Measurements from ENCODE around the gene ITPR1.

ITPR1 gene

DNA sequence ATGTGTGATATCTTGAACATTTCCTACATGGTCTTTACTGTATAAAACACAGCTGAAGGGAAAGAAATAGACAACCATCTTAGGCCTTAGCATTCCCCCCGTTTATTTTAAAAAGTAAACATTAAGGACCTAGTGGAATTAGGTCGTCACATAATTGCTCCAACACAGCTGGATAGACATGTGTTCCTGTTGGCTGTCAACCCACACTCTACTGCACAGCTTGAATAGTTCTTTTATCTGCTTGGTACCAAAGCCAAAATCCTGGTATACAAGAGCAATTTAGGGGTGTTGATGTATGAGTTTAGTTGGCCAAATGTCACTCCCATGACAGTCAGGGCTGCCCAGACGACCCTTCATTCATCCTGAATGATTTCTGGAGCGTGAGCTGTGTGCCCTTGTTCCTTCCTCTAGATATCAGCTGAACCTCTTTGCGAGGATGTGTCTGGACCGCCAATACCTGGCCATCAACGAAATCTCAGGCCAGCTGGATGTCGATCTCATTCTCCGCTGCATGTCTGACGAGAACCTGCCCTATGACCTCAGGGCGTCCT is 179.7 kb downstream of the ITPR1 start:
- H3K27me3 ChIP-seq (ENCODE audit: insufficient read depth, poor library complexity, severe bottlenecking), result no peaks in the 10 kb centered on the region
- DNase-seq (ENCODE audit: low read depth in 1 of 2, low spot score in 1 of 2), result no peak
- no peak overlapping the region for H3K4me3 ChIP-seq (replicated peaks; ENCODE audit: insufficient read depth, low read length)
- H3K27ac ChIP-seq (replicated peaks), result no peak overlapping the region
- TF ChIP-seq, protein P1, sequence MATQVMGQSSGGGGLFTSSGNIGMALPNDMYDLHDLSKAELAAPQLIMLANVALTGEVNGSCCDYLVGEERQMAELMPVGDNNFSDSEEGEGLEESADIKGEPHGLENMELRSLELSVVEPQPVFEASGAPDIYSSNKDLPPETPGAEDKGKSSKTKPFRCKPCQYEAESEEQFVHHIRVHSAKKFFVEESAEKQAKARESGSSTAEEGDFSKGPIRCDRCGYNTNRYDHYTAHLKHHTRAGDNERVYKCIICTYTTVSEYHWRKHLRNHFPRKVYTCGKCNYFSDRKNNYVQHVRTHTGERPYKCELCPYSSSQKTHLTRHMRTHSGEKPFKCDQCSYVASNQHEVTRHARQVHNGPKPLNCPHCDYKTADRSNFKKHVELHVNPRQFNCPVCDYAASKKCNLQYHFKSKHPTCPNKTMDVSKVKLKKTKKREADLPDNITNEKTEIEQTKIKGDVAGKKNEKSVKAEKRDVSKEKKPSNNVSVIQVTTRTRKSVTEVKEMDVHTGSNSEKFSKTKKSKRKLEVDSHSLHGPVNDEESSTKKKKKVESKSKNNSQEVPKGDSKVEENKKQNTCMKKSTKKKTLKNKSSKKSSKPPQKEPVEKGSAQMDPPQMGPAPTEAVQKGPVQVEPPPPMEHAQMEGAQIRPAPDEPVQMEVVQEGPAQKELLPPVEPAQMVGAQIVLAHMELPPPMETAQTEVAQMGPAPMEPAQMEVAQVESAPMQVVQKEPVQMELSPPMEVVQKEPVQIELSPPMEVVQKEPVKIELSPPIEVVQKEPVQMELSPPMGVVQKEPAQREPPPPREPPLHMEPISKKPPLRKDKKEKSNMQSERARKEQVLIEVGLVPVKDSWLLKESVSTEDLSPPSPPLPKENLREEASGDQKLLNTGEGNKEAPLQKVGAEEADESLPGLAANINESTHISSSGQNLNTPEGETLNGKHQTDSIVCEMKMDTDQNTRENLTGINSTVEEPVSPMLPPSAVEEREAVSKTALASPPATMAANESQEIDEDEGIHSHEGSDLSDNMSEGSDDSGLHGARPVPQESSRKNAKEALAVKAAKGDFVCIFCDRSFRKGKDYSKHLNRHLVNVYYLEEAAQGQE (IDR thresholded peaks at IDR 0.05; ENCODE audit: insufficient replicate concordance, low read depth), result no peak
- TF ChIP-seq SPI1 (IDR thresholded peaks at IDR 0.05; ENCODE audit: borderline replicate concordance, low read depth) (no peak), POLR2AphosphoS5 (IDR thresholded peaks at IDR 0.05; ENCODE audit: low read depth) (no peak), GABPA (IDR thresholded peaks at IDR 0.05; ENCODE audit: low read depth) (no peak)
- TF ChIP-seq, protein P2, sequence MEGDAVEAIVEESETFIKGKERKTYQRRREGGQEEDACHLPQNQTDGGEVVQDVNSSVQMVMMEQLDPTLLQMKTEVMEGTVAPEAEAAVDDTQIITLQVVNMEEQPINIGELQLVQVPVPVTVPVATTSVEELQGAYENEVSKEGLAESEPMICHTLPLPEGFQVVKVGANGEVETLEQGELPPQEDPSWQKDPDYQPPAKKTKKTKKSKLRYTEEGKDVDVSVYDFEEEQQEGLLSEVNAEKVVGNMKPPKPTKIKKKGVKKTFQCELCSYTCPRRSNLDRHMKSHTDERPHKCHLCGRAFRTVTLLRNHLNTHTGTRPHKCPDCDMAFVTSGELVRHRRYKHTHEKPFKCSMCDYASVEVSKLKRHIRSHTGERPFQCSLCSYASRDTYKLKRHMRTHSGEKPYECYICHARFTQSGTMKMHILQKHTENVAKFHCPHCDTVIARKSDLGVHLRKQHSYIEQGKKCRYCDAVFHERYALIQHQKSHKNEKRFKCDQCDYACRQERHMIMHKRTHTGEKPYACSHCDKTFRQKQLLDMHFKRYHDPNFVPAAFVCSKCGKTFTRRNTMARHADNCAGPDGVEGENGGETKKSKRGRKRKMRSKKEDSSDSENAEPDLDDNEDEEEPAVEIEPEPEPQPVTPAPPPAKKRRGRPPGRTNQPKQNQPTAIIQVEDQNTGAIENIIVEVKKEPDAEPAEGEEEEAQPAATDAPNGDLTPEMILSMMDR (IDR thresholded peaks at IDR 0.05; ENCODE audit: insufficient read depth, low read length), result no peak

DNA sequence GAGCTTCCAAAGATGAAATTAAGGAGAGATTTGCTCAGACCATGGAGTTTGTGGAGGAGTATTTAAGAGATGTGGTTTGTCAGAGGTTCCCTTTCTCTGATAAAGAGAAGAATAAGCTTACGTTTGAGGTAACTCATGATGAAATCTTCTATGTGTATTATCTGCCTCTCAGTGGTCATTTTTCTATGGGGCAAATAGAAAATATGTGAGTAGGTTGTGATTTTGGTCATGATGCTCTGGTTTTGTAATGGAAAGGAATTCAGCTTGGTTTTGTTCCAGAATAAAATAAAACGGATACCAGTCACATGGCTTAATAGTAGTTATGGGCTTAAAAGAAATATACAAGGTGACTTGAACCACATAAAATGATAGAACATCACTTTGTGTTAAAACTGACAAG is 181.1 kb downstream of the ITPR1 start:
- Histone ChIP-seq H3K27me3 (ENCODE audit: insufficient read depth, poor library complexity, severe bottlenecking) (no peaks in the 10 kb centered on the region), H3K4me3 (replicated peaks; ENCODE audit: insufficient read depth, low read length) (no peak overlapping the region), H3K27ac (replicated peaks) (no peak overlapping the region)
- no peak for DNase-seq (ENCODE audit: low read depth in 1 of 2, low spot score in 1 of 2)
- TF ChIP-seq, protein P2 (IDR thresholded peaks at IDR 0.05; ENCODE audit: insufficient read depth, low read length), result no peak
- no peak for TF ChIP-seq GABPA (IDR thresholded peaks at IDR 0.05; ENCODE audit: low read depth)
- TF ChIP-seq, protein P1 (IDR thresholded peaks at IDR 0.05; ENCODE audit: insufficient replicate concordance, low read depth), result no peak
- TF ChIP-seq POLR2AphosphoS5 (IDR thresholded peaks at IDR 0.05; ENCODE audit: low read depth), result no peak
- TF ChIP-seq SPI1 (IDR thresholded peaks at IDR 0.05; ENCODE audit: borderline replicate concordance, low read depth), result no peak

DNA sequence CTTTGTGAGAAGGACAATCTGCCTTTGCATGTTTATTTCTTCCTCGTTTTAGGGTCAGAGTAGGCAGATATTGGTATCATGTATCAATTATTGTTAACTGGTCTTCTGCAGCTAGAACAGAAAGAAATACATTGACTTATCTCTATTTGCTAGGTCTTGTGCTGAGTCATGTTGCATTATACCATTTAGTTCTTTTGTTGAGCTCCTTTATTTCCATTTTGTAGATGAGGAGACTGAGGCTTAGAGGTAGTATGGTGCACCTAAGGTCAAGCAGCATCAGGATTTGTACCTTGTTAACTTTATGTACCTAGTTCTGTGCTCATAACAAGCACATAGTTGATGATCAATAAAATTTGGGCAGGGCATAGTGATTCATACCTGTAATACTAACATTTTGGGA is 182.6 kb downstream of the ITPR1 start:
- TF ChIP-seq POLR2AphosphoS5 (IDR thresholded peaks at IDR 0.05; ENCODE audit: low read depth) (no peak), SPI1 (IDR thresholded peaks at IDR 0.05; ENCODE audit: borderline replicate concordance, low read depth) (no peak), GABPA (IDR thresholded peaks at IDR 0.05; ENCODE audit: low read depth) (no peak)
- TF ChIP-seq, protein P1 (IDR thresholded peaks at IDR 0.05; ENCODE audit: insufficient replicate concordance, low read depth), result no peak
- TF ChIP-seq, protein P2 (IDR thresholded peaks at IDR 0.05; ENCODE audit: insufficient read depth, low read length), result no peak
- DNase-seq (ENCODE audit: low read depth in 1 of 2, low spot score in 1 of 2), result no peak
- no peaks in the 10 kb centered on the region for H3K27me3 ChIP-seq (ENCODE audit: insufficient read depth, poor library complexity, severe bottlenecking)
- no peak overlapping the region for H3K27ac ChIP-seq (replicated peaks)
- H3K4me3 ChIP-seq (replicated peaks; ENCODE audit: insufficient read depth, low read length), result no peak overlapping the region

Measured in HL-60 (cell line).